Caco-2 (cell line): ENCODE data around the gene AP4B1. TPM values are rescaled to one million over a fixed set of nuclear protein-coding genes. Genes with fewer than 3 reads are reported as not detected.
"Not testable (repeated sequence)": the region's sequence is repeated elsewhere in the genome, so short reads cannot be mapped to it uniquely, and the experiment has no call there.

ENCODE experiments used
- BruUV-seq: library from RNA; stranded (reverse); fragments of 400-500 nt; replicated peaks from 2 replicates; lab custom pipeline; 2021; lab: Mats Ljungman, UMichigan
- CTCF ChIA-PET: fragments of 300-600 bp; sonication (Branson Sonifier 250); formaldehyde crosslinking; loops from one replicate; lab custom pipeline; 2022; ENCODE audit warnings: antibody characterized with exemption; lab: Charles Lee
- POLR2A ChIA-PET: fragments of 300-600 bp; sonication (Branson Sonifier 250); formaldehyde crosslinking; loops from one replicate; lab custom pipeline; 2022; ENCODE audit warnings: antibody characterized with exemption; lab: Charles Lee
- DNase-seq, 2 experiments: peaks; one replicate each; pipeline versions ENCODE4 v3.0.0 to v3.0.0-alpha.2; 2020 to 2022
- H3K27me3 ChIP-seq: replicated peaks from 2 replicates; pipeline ENCODE4 v1.6.0; 2011; ENCODE audit warnings: low read length; ENCODE audit not compliant: control insufficient read depth, insufficient read depth
- H3K36me3 ChIP-seq: 2 replicates; pipeline ENCODE4 v1.5.1; 2011; ENCODE audit warnings: low read length; ENCODE audit not compliant: control insufficient read depth, insufficient read depth
- H3K4me1 ChIP-seq: fragments of 250-450 bp; sonication (Bioruptor Pico); 2 replicates; pipeline ENCODE4 v1.5.1; 2020; ENCODE audit warnings: mild to moderate bottlenecking
- H3K4me3 ChIP-seq: 2 replicates; pipeline ENCODE4 v1.5.1; 2011; ENCODE audit warnings: low read depth, mild to moderate bottlenecking, control low read depth, low read length
- H3K9me3 ChIP-seq: fragments of 250-450 bp; sonication (Bioruptor Pico); 2 replicates; pipeline ENCODE4 v1.5.1; 2020; ENCODE audit warnings: mild to moderate bottlenecking, moderate library complexity
- H3K27ac Mint-ChIP-seq: one replicate; pipeline ENCODE4 v1.8.0; 2022; ENCODE audit warnings: mixed read lengths; ENCODE audit not compliant: unreplicated experiment
- H3K27me3 Mint-ChIP-seq: one replicate; pipeline ENCODE4 v1.8.0; 2022; ENCODE audit warnings: mixed read lengths; ENCODE audit not compliant: insufficient read depth, unreplicated experiment
- H3K36me3 Mint-ChIP-seq: one replicate; pipeline ENCODE4 v1.8.0; 2022; ENCODE audit warnings: mild to moderate bottlenecking, mixed read lengths; ENCODE audit not compliant: insufficient read depth, unreplicated experiment
- H3K4me1 Mint-ChIP-seq: one replicate; pipeline ENCODE4 v1.8.0; 2022; ENCODE audit warnings: low read depth, mixed read lengths; ENCODE audit not compliant: unreplicated experiment
- H3K4me3 Mint-ChIP-seq: one replicate; pipeline ENCODE4 v1.8.0; 2022; ENCODE audit warnings: mild to moderate bottlenecking, moderate library complexity, mixed read lengths; ENCODE audit not compliant: unreplicated experiment
- H3K9me3 Mint-ChIP-seq: one replicate; pipeline ENCODE4 v1.8.0; 2022; ENCODE audit warnings: mixed read lengths; ENCODE audit not compliant: unreplicated experiment
- CTCF ChIP-seq, 2 experiments: fragments of 200-600 bp in 1 of 2; IDR thresholded peaks; 1 replicate in 1 of 2; 2 replicates in 1 of 2; pipeline versions ENCODE4 v1.5.1 to v1.8.0; 2011 to 2022; ENCODE audit warnings: antibody characterized with exemption in 1 of 2, control low read depth in 1 of 2, inconsistent platforms in 1 of 2, low read depth in 1 of 2, low read length in 1 of 2, mild to moderate bottlenecking in 1 of 2, moderate library complexity in 1 of 2; ENCODE audit not compliant: insufficient read depth in 1 of 2, severe bottlenecking in 1 of 2, unreplicated experiment in 1 of 2
- intact Hi-C: fragments of 100-400 bp; cut with micrococcal nuclease; formaldehyde crosslinking; loops from one replicate; pipeline ENCODE4 v1.10.0; 2022; ENCODE audit not compliant: unreplicated experiment
- total RNA-seq: library from RNA; stranded (reverse); gene quantifications from 2 replicates; pipeline ENCODE4 v1.2.3, GENCODE V29; 2022

The AP4B1 gene
- total RNA-seq, 1 experiment from 2014 or later = 10.0 TPM

- Histone ChIP-seq H3K27me3 (no peaks in the 10 kb centered on the region), H3K4me3 (no peak overlapping the region), H3K4me1 (peaks cover 30% of the 10 kb centered on the region), H3K36me3 (no peaks in the 10 kb centered on the region), H3K9me3 (no peaks in the 10 kb centered on the region)
- TF ChIP-seq CTCF (IDR thresholded peaks at IDR 0.05; ENCODE audit: insufficient read depth in 1 of 2, low read depth in 1 of 2, low read length in 1 of 2, severe bottlenecking in 1 of 2, unreplicated experiment in 1 of 2) = peak in 1 of 2 experiments; percentile 17
- ChIA-PET CTCF (interaction anchor here (0.6 kb wide), 1 partner anchor 37 kb away, joined by 4 read pairs; no protein-coding TSS in a partner anchor), POLR2A (interaction anchor here (0.6 kb wide), 2 partner anchors 20 to 175 kb away, joined by 5 to 8 read pairs; no protein-coding TSS in a partner anchor)
- H3K9me3 Mint-ChIP-seq = no peaks in the 10 kb centered on the region
- no peaks in the 10 kb centered on the region for H3K27me3 Mint-ChIP-seq
- DNase-seq = no peak
- no peak overlapping the region for H3K4me3 Mint-ChIP-seq
- H3K36me3 Mint-ChIP-seq = peaks cover 14% of the 10 kb centered on the region
- peaks cover 17% of the 10 kb centered on the region for H3K4me1 Mint-ChIP-seq
- no TSS peak for BruUV-seq
- intact Hi-C loops = no loop called here
- no peak overlapping the region for H3K27ac Mint-ChIP-seq
Observed at GRCh38 chr1:113949007-113949406, 44.4 kb upstream of the AP4B1 start.

- DNase-seq, intact Hi-C loops, BruUV-seq, H3K27ac Mint-ChIP-seq, H3K4me3 Mint-ChIP-seq, H3K9me3 Mint-ChIP-seq, H3K27me3 Mint-ChIP-seq, H3K36me3 ChIP-seq, H3K27me3 ChIP-seq, H3K4me3 ChIP-seq, H3K9me3 ChIP-seq: not testable (repeated sequence)
- peaks cover 17% of the 10 kb centered on the region for H3K36me3 Mint-ChIP-seq
- CTCF ChIA-PET = interaction anchor here (0.6 kb wide), 1 partner anchor 37 kb away, joined by 4 read pairs; no protein-coding TSS in a partner anchor
- POLR2A ChIA-PET = interaction anchor here (0.6 to 0.7 kb wide), 3 partner anchors 21 to 178 kb away, joined by 3 to 8 read pairs (median 5); no protein-coding TSS in a partner anchor
- peaks cover 30% of the 10 kb centered on the region for H3K4me1 ChIP-seq
- H3K4me1 Mint-ChIP-seq = peaks cover 17% of the 10 kb centered on the region
Observed at GRCh38 chr1:113948151-113948550, 43.6 kb upstream of the AP4B1 start.

DNA sequence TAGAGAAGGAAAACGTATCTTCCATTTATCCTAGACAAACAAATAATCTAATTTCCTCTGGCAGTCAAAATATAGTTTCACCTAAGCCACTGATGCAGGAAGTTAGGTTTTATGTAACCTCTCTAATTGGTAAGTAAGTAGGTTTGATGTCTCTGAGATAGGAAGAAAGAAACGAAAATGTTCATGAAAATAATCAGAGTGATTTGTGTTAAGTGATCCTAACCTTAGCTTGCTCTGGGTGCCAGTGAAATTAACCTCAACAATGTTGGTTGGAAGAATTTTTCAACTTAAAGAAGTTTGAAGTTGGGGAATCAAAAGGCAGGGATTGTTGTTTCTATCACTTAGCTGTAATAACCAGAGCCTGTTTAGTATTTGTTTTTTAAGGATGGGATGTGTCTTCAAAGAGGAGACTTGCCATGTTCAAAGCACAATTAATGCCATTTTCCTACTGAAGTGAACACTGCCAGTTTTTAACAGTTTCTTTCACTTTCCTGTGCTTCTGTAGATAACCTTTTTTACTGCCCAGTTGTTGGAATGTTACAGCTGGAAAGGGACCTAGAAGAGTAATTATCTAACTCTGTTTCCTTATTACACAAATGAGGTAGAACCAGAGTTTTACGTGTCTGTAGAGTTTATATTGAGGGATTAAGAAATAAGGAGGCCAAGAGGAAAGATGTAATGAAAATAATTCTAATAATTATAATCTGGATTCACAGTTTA, 42.9 kb upstream of the AP4B1 start:
- Histone ChIP-seq H3K9me3 (no peaks in the 10 kb centered on the region), H3K4me1 (peaks cover 30% of the 10 kb centered on the region), H3K36me3 (no peaks in the 10 kb centered on the region), H3K4me3 (no peak overlapping the region), H3K27me3 (no peaks in the 10 kb centered on the region)
- BruUV-seq = no TSS peak
- peaks cover 17% of the 10 kb centered on the region for H3K4me1 Mint-ChIP-seq
- POLR2A ChIA-PET = interaction anchor here (0.7 kb wide), 1 partner anchor 179 kb away, joined by 3 read pairs; no protein-coding TSS in a partner anchor
- H3K36me3 Mint-ChIP-seq = peaks cover 19% of the 10 kb centered on the region
- no peaks in the 10 kb centered on the region for H3K9me3 Mint-ChIP-seq
- no peaks in the 10 kb centered on the region for H3K27me3 Mint-ChIP-seq
- no peak overlapping the region for H3K4me3 Mint-ChIP-seq
- H3K27ac Mint-ChIP-seq = no peak overlapping the region
- CTCF ChIA-PET = no interaction called here
- no peak for DNase-seq
- intact Hi-C loops = no loop called here
- no peak for TF ChIP-seq CTCF (IDR thresholded peaks at IDR 0.05; ENCODE audit: insufficient read depth in 1 of 2, low read depth in 1 of 2, low read length in 1 of 2, severe bottlenecking in 1 of 2, unreplicated experiment in 1 of 2)
